Fibroblast of lung (primary cell): ENCODE results near the gene HS3ST1. TPM values are rescaled to one million over a fixed set of nuclear protein-coding genes. Genes with fewer than 3 reads are reported as not detected.
A peak's percentile ranks its signal among the peaks of the same experiment; 100 is the strongest.

Source experiments
- DNase-seq, 2 donors: peaks; one replicate each; pipeline versions ENCODE4 v3.0.0 to v3.0.0-alpha.2; 2010; ENCODE audit warnings: low read depth in 2 of 2
- H2AFZ ChIP-seq: 2 replicates; pipeline ENCODE4 v1.5.1; 2012; ENCODE audit warnings: low read length, control low read depth, inconsistent platforms
- H3K27ac ChIP-seq: 2 replicates; pipeline ENCODE4 v1.5.1; 2011; ENCODE audit warnings: low read length, control low read depth; ENCODE audit not compliant: insufficient read depth
- H3K27me3 ChIP-seq: 2 replicates; pipeline ENCODE4 v1.5.1; 2011; ENCODE audit warnings: mild to moderate bottlenecking, low read length; ENCODE audit not compliant: control insufficient read depth, insufficient read depth
- H3K36me3 ChIP-seq: 2 replicates; pipeline ENCODE4 v1.5.1; 2011; ENCODE audit warnings: low read length; ENCODE audit not compliant: control insufficient read depth, insufficient read depth
- H3K4me1 ChIP-seq: 2 replicates; pipeline ENCODE4 v1.5.1; 2011; ENCODE audit warnings: low read length; ENCODE audit not compliant: control insufficient read depth, insufficient read depth; ENCODE audit errors: extremely low read depth
- H3K4me2 ChIP-seq: 2 replicates; pipeline ENCODE4 v1.5.1; 2011; ENCODE audit warnings: low read length, control low read depth; ENCODE audit not compliant: insufficient read depth; ENCODE audit errors: extremely low read depth
- H3K4me3 ChIP-seq, 4 experiments: fragments of 200-600 bp in 1 of 4; sonication (generic) in 1 of 4; replicated peaks in 1 of 4; 2 replicates each; pipeline ENCODE4 v1.5.1; 2011 to 2016; ENCODE audit warnings: low read length in 4 of 4, low read depth in 3 of 4, mild to moderate bottlenecking in 3 of 4, control low read depth in 2 of 4, inconsistent platforms in 1 of 4, mixed read lengths in 1 of 4; ENCODE audit not compliant: insufficient read depth in 1 of 4; ENCODE audit errors: control extremely low read depth in 1 of 4
- H3K79me2 ChIP-seq: 2 replicates; pipeline ENCODE4 v1.5.1; 2012; ENCODE audit warnings: mild to moderate bottlenecking, low read length, inconsistent platforms; ENCODE audit not compliant: control insufficient read depth, insufficient read depth
- H3K9ac ChIP-seq: 2 replicates; pipeline ENCODE4 v1.5.1; 2011; ENCODE audit warnings: mild to moderate bottlenecking, low read length, control low read depth; ENCODE audit not compliant: insufficient read depth
- H3K9me3 ChIP-seq: 2 replicates; pipeline ENCODE4 v1.5.1; 2012; ENCODE audit warnings: low read depth, low read length; ENCODE audit not compliant: control insufficient read depth, insufficient read depth
- H4K20me1 ChIP-seq: 2 replicates; pipeline ENCODE4 v1.5.1; 2011; ENCODE audit warnings: low read length; ENCODE audit not compliant: control insufficient read depth, insufficient read depth; ENCODE audit errors: extremely low read depth
- CTCF ChIP-seq, 2 donors: IDR thresholded peaks in 1 of 2; conservative IDR thresholded peaks in 1 of 2; 1 replicate in 1 of 2; 2 replicates in 1 of 2; pipeline ENCODE4 v1.5.1; 2011 to 2012; ENCODE audit warnings: low read length in 2 of 2, control low read depth in 1 of 2, inconsistent platforms in 1 of 2, low read depth in 1 of 2, mild to moderate bottlenecking in 1 of 2
- EZH2 ChIP-seq: IDR thresholded peaks from 2 replicates; pipeline ENCODE4 v1.5.1; 2012; ENCODE audit warnings: low read length, control low read depth, mild to moderate bottlenecking; ENCODE audit errors: missing control alignments
- polyA plus RNA-seq, 2 donors: library from polyadenylated mRNA; depleted of rRNA in 1 of 2; stranded (reverse) in 1 of 2; unstranded in 1 of 2; fragments of >200 nt; gene quantifications; 2 replicates each; pipeline ENCODE4 v1.2.1, GENCODE V29; 2011 to 2012; ENCODE audit warnings: missing spikeins in 1 of 2
- total RNA-seq: library from RNA; depleted of rRNA; stranded (reverse); fragments of >200 nt; gene quantifications from 2 replicates; pipeline ENCODE4 v1.2.1, GENCODE V29; 2014

HS3ST1 gene
- total and polyA plus RNA-seq, 2 donors (not counting 1 experiment from before 2014, with no cell fraction given) = 0.01 TPM; not detected in 1

GRCh38 chr4:11424000-11424399 lies 4.7 kb downstream of the HS3ST1 start:
- Histone ChIP-seq H3K9ac (no peak overlapping the region), H3K9me3 (no peaks in the 10 kb centered on the region), H3K4me1 (no peaks in the 10 kb centered on the region), H4K20me1 (no peaks in the 10 kb centered on the region), H3K4me2 (no peak overlapping the region), H3K4me3 (no peak overlapping the region), H3K36me3 (no peaks in the 10 kb centered on the region), H3K27ac (no peak overlapping the region), H2AFZ (no peak overlapping the region), H3K79me2 (no peaks in the 10 kb centered on the region), H3K27me3 (peaks cover 9% of the 10 kb centered on the region)
- DNase-seq = peak; percentile 18 to 25
- TF ChIP-seq EZH2 = no peak
- peak; percentile 10 to 37 for TF ChIP-seq CTCF (conservative IDR thresholded peaks at IDR 0.05 in 1 of 2, IDR thresholded peaks at IDR 0.05 in 1 of 2; ENCODE audit: low read depth in 1 of 2, low read length in 2 of 2)

GRCh38 chr4:11423465-11423864 lies 5.2 kb downstream of the HS3ST1 start:
- Histone ChIP-seq H3K27me3 (peaks cover 9% of the 10 kb centered on the region), H3K36me3 (no peaks in the 10 kb centered on the region), H3K4me2 (no peak overlapping the region), H3K9ac (no peak overlapping the region), H3K4me3 (no peak overlapping the region), H3K9me3 (no peaks in the 10 kb centered on the region), H2AFZ (no peak overlapping the region), H3K27ac (no peak overlapping the region), H3K79me2 (no peaks in the 10 kb centered on the region), H3K4me1 (no peaks in the 10 kb centered on the region), H4K20me1 (no peaks in the 10 kb centered on the region)
- no peak for DNase-seq
- no peak for TF ChIP-seq CTCF (conservative IDR thresholded peaks at IDR 0.05 in 1 of 2, IDR thresholded peaks at IDR 0.05 in 1 of 2; ENCODE audit: low read depth in 1 of 2, low read length in 2 of 2)
- TF ChIP-seq EZH2 = no peak

GRCh38 chr4:11421116-11421515 lies 7.6 kb downstream of the HS3ST1 start:
- Histone ChIP-seq H3K9me3 (no peaks in the 10 kb centered on the region), H3K9ac (no peak overlapping the region), H3K36me3 (no peaks in the 10 kb centered on the region), H3K27me3 (no peaks in the 10 kb centered on the region), H3K79me2 (no peaks in the 10 kb centered on the region), H4K20me1 (no peaks in the 10 kb centered on the region), H2AFZ (no peak overlapping the region), H3K4me2 (no peak overlapping the region), H3K27ac (no peak overlapping the region), H3K4me3 (no peak overlapping the region), H3K4me1 (no peaks in the 10 kb centered on the region)
- DNase-seq = peak in 1 of 2 donors; percentile 44
- TF ChIP-seq EZH2 (no peak), CTCF (conservative IDR thresholded peaks at IDR 0.05 in 1 of 2, IDR thresholded peaks at IDR 0.05 in 1 of 2; ENCODE audit: low read depth in 1 of 2, low read length in 2 of 2) (no peak)
